ENCODE results near the gene SLC7A7.

GRCh38 chr14:22837750-22838538, 22.7 kb upstream of the SLC7A7 start:
- no peak for TF ChIP-seq CTCF (conservative IDR thresholded peaks at IDR 0.05)
- TF ChIP-seq ZFX (IDR thresholded peaks at IDR 0.05), result no peak
